ENCODE data around the gene SH3PXD2A.

- TF ChIP-seq CTCF (IDR thresholded peaks at IDR 0.05) (no peak), EZH2 (IDR thresholded peaks at IDR 0.05; ENCODE audit: borderline replicate concordance, insufficient read depth, low read depth, low read length, poor library complexity, severe bottlenecking) (no peak)
Observed at GRCh38 chr10:103693812-103694205, 161.6 kb downstream of the SH3PXD2A start.
